Sigmoid colon (tissue), 4 donors: Measurements from ENCODE around the gene SLC27A1.

Source experiments
- EP300 ChIP-seq, 4 donors: sonication (generic); formaldehyde crosslinking; IDR thresholded peaks; one replicate each; pipeline ENCODE4 v1.6.1; 2017; ENCODE audit warnings: antibody characterized with exemption in 4 of 4
- POLR2A ChIP-seq, 2 donors: fragments of 450-650 bp; IDR thresholded peaks; one replicate each; pipeline ENCODE4 v1.6.1; 2016; ENCODE audit warnings: antibody characterized with exemption in 2 of 2, mild to moderate bottlenecking in 2 of 2, moderate library complexity in 2 of 2
- POLR2AphosphoS5 ChIP-seq, 4 donors: sonication (generic); formaldehyde crosslinking; IDR thresholded peaks; one replicate each; pipeline ENCODE4 v1.6.1; 2017; ENCODE audit warnings: antibody characterized with exemption in 4 of 4
- TF ChIP-seq, protein P1 (sequence below), 4 experiments: fragments of 450-650 bp in 3 of 4; fragments of 200-600 bp in 1 of 4; IDR thresholded peaks; one replicate each; pipeline ENCODE4 v1.5.1; 2016 to 2019; ENCODE audit warnings: antibody characterized with exemption in 4 of 4, mild to moderate bottlenecking in 3 of 4, moderate library complexity in 2 of 4

DNA sequence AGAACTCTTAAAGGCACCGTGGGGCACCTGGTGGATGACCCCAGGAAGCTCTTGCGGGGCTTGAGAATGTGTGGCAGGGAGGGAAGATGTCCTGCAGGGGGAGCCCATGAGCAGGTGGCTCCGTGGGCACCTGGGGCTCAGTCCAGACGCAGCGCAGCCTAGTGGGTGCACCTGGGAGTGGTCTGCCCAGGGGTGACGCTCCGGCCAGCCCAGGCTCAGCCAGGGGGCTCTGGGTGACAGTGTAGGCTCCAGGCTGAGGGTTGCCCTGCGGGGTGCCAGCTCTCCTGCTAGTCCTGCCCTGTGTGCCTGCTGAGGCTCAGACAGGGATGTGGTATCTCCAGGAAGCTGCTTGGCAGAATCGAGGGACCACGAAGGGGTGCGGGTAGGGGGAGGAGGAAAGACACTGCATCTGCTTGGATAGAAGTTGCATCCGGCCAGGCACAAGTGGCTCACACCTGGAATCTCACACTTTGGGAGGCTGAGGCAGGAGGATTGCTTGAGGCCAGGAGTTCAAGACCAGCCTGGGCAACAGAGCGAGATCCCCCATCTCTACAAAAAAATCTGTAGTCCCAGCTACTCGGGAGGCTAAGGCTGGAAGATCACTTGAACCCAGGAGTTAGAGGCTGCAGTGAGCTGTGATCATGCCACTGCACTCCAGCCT is 26.1 kb downstream of the SLC27A1 start:
- TF ChIP-seq, protein P1, sequence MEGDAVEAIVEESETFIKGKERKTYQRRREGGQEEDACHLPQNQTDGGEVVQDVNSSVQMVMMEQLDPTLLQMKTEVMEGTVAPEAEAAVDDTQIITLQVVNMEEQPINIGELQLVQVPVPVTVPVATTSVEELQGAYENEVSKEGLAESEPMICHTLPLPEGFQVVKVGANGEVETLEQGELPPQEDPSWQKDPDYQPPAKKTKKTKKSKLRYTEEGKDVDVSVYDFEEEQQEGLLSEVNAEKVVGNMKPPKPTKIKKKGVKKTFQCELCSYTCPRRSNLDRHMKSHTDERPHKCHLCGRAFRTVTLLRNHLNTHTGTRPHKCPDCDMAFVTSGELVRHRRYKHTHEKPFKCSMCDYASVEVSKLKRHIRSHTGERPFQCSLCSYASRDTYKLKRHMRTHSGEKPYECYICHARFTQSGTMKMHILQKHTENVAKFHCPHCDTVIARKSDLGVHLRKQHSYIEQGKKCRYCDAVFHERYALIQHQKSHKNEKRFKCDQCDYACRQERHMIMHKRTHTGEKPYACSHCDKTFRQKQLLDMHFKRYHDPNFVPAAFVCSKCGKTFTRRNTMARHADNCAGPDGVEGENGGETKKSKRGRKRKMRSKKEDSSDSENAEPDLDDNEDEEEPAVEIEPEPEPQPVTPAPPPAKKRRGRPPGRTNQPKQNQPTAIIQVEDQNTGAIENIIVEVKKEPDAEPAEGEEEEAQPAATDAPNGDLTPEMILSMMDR (IDR thresholded peaks at IDR 0.05): peak; percentile 59 to 83 (median 74)
- TF ChIP-seq POLR2A (IDR thresholded peaks at IDR 0.05) (no peak), POLR2AphosphoS5 (IDR thresholded peaks at IDR 0.05) (no peak), EP300 (IDR thresholded peaks at IDR 0.05) (no peak)
